ENCODE data around the gene DMD. TPM values are rescaled to one million over a fixed set of nuclear protein-coding genes. Genes with fewer than 3 reads are reported as not detected.
"Not testable (repeated sequence)": the region's sequence is repeated elsewhere in the genome, so short reads cannot be mapped to it uniquely, and the experiment has no call there.

The DMD gene
- total RNA-seq, 4 donors from 2014 or later: 2.2 to 26.7 (median 7.8) TPM

- H3K4me1 ChIP-seq: no peaks in the 10 kb centered on the region
- no peak overlapping the region for H3K27ac ChIP-seq
- intact Hi-C loops (cut with DNase I): no loop called here
- no peaks in the 10 kb centered on the region for H3K36me3 ChIP-seq
- 30 to 31% methylated on average over 1 to 2 of the region's 2 CpGs for WGBS, 2 donors
- H3K4me3 ChIP-seq: no peak overlapping the region
- TF ChIP-seq POLR2A (IDR thresholded peaks at IDR 0.05) (no peak), CTCF (IDR thresholded peaks at IDR 0.05) (no peak)
- H3K9me3 ChIP-seq: no peaks in the 10 kb centered on the region
- no peak for DNase-seq
- no peaks in the 10 kb centered on the region for H3K27me3 ChIP-seq
Observed at GRCh38 chrX:32280489-32280888, 930.9 kb downstream of the DMD start.

- H3K4me3 ChIP-seq: no peak overlapping the region
- H3K4me1 ChIP-seq: no peaks in the 10 kb centered on the region
- H3K9me3 ChIP-seq: no peaks in the 10 kb centered on the region
- TF ChIP-seq CTCF (IDR thresholded peaks at IDR 0.05) (no peak), POLR2A (IDR thresholded peaks at IDR 0.05) (no peak)
- DNase-seq: no peak
- H3K36me3 ChIP-seq: no peaks in the 10 kb centered on the region
- no peak overlapping the region for H3K27ac ChIP-seq
- 80% methylated on average over 1 of the region's 3 CpGs; no CpG with 5 or more reads in 1 of the 2 donors for WGBS, 2 donors
- H3K27me3 ChIP-seq: no peaks in the 10 kb centered on the region
- intact Hi-C loops (cut with DNase I): no loop called here
Observed at GRCh38 chrX:32276153-32276552, 935.2 kb downstream of the DMD start.

GRCh38 chrX:32269866-32270265 is 941.5 kb downstream of the DMD start:
- Histone ChIP-seq H3K27ac (no peak overlapping the region), H3K4me3 (no peak overlapping the region), H3K9me3 (no peaks in the 10 kb centered on the region), H3K27me3 (no peaks in the 10 kb centered on the region), H3K4me1 (no peaks in the 10 kb centered on the region), H3K36me3 (no peaks in the 10 kb centered on the region)
- no peak for TF ChIP-seq POLR2A (IDR thresholded peaks at IDR 0.05)
- DNase-seq: no peak
- intact Hi-C loops (cut with DNase I): no loop called here

- TF ChIP-seq CTCF (IDR thresholded peaks at IDR 0.05) (no peak), POLR2A (IDR thresholded peaks at IDR 0.05) (no peak)
- H3K27me3 ChIP-seq: no peaks in the 10 kb centered on the region
- H3K9me3 ChIP-seq: no peaks in the 10 kb centered on the region
- H3K4me3 ChIP-seq: no peak overlapping the region
- WGBS, 2 donors: 67 to 73% methylated on average over 3 of the region's 3 CpGs
- H3K27ac ChIP-seq: no peak overlapping the region
- no peaks in the 10 kb centered on the region for H3K4me1 ChIP-seq
- no peaks in the 10 kb centered on the region for H3K36me3 ChIP-seq
- intact Hi-C loops (cut with DNase I): no loop called here
- DNase-seq: no peak
Observed at GRCh38 chrX:32268207-32268606, 943.1 kb downstream of the DMD start.

- H3K27me3 ChIP-seq: no peaks in the 10 kb centered on the region
- no peaks in the 10 kb centered on the region for H3K36me3 ChIP-seq
- intact Hi-C loops (cut with DNase I): no loop called here
- TF ChIP-seq POLR2A (IDR thresholded peaks at IDR 0.05): no peak
- H3K9me3 ChIP-seq: no peaks in the 10 kb centered on the region
- DNase-seq: no peak
- H3K4me1 ChIP-seq: no peaks in the 10 kb centered on the region
- no peak overlapping the region for H3K27ac ChIP-seq
- 33 to 44% methylated on average over 2 of the region's 2 CpGs for WGBS, 2 donors
- H3K4me3 ChIP-seq: no peak overlapping the region
Observed at GRCh38 chrX:32267796-32268195, 943.6 kb downstream of the DMD start.

- H3K36me3 ChIP-seq; DNase-seq; H3K9me3 ChIP-seq; H3K27ac ChIP-seq; H3K4me1 ChIP-seq; intact Hi-C loops (cut with DNase I); H3K27me3 ChIP-seq; H3K4me3 ChIP-seq: not testable (repeated sequence)
- 39 to 47% methylated on average over 3 of the region's 4 CpGs for WGBS, 2 donors
Observed at GRCh38 chrX:32246675-32247074, 964.7 kb downstream of the DMD start.

- DNase-seq: no peak
- 26 to 67% methylated on average over 1 to 2 of the region's 2 CpGs for WGBS, 2 donors
Observed at GRCh38 chrX:32195611-32196010, 1015.7 kb downstream of the DMD start.

More at GRCh38 chrX:32195611-32196010, 1015.7 kb downstream of the DMD start:
- no peaks in the 10 kb centered on the region for H3K9me3 ChIP-seq
- intact Hi-C loops (cut with DNase I): no loop called here
- H3K27ac ChIP-seq: no peak overlapping the region
- no peak overlapping the region for H3K4me3 ChIP-seq
- no peaks in the 10 kb centered on the region for H3K36me3 ChIP-seq
- H3K27me3 ChIP-seq: no peaks in the 10 kb centered on the region
- no peaks in the 10 kb centered on the region for H3K4me1 ChIP-seq
- TF ChIP-seq POLR2A (IDR thresholded peaks at IDR 0.05): no peak
